H9 (cell line): ENCODE data around the gene PPL. TPM values are rescaled to one million over a fixed set of nuclear protein-coding genes. Genes with fewer than 3 reads are reported as not detected.

Experiments
- DNase-seq: peaks from one replicate; pipeline ENCODE4 v3.0.0-alpha.2; 2017
- H2AFZ ChIP-seq: one replicate; pipeline ENCODE4 v1.6.1; 2013; ENCODE audit warnings: mild to moderate bottlenecking, low read length, control low read depth, moderate library complexity
- H2AK5ac ChIP-seq: 2 replicates; pipeline ENCODE4 v1.6.1; 2013; ENCODE audit warnings: low read length, control low read depth, mixed read lengths; ENCODE audit not compliant: insufficient read length
- H2BK120ac ChIP-seq: one replicate; pipeline ENCODE4 v1.6.1; 2013; ENCODE audit warnings: low read depth, mild to moderate bottlenecking, low read length, control low read depth, inconsistent platforms; ENCODE audit not compliant: poor library complexity, severe bottlenecking
- H2BK12ac ChIP-seq: 2 replicates; pipeline ENCODE4 v1.6.1; 2013; ENCODE audit warnings: low read length, control low read depth, mixed read lengths, low read depth; ENCODE audit not compliant: insufficient read length
- H2BK15ac ChIP-seq: 2 replicates; pipeline ENCODE4 v1.6.1; 2013; ENCODE audit warnings: low read depth, low read length, control low read depth
- H2BK20ac ChIP-seq: one replicate; pipeline ENCODE4 v1.6.1; 2013; ENCODE audit warnings: low read depth, mild to moderate bottlenecking, low read length, control low read depth, inconsistent platforms; ENCODE audit not compliant: poor library complexity, severe bottlenecking
- H2BK5ac ChIP-seq: 2 replicates; pipeline ENCODE4 v1.6.1; 2013; ENCODE audit warnings: low read length, control low read depth, mixed read lengths; ENCODE audit not compliant: insufficient read length
- H3K14ac ChIP-seq: 2 replicates; pipeline ENCODE4 v1.6.1; 2013; ENCODE audit warnings: low read length, control low read depth; ENCODE audit not compliant: insufficient read depth
- H3K18ac ChIP-seq: 2 replicates; pipeline ENCODE4 v1.6.1; 2013; ENCODE audit warnings: low read depth, mild to moderate bottlenecking, mixed read lengths, low read length, control low read depth; ENCODE audit not compliant: insufficient read length
- H3K23ac ChIP-seq: 2 replicates; pipeline ENCODE4 v1.6.1; 2013; ENCODE audit warnings: low read length, control low read depth, mixed read lengths, low read depth; ENCODE audit not compliant: insufficient read length
- H3K23me2 ChIP-seq: 2 replicates; pipeline ENCODE4 v1.6.1; 2013; ENCODE audit warnings: low read depth, mild to moderate bottlenecking, mixed read lengths, low read length, control low read depth; ENCODE audit not compliant: insufficient read length, poor library complexity, severe bottlenecking
- H3K27ac ChIP-seq: 2 replicates; pipeline ENCODE4 v1.5.1; 2013; ENCODE audit warnings: low read length, control low read depth, mixed read lengths, low read depth; ENCODE audit not compliant: insufficient read length
- H3K27me3 ChIP-seq: 2 replicates; pipeline ENCODE4 v1.6.1; 2013; ENCODE audit warnings: low read length, control low read depth, inconsistent platforms; ENCODE audit not compliant: insufficient read depth
- H3K4ac ChIP-seq: 2 replicates; pipeline ENCODE4 v1.6.1; 2013; ENCODE audit warnings: low read depth, mild to moderate bottlenecking, control low read depth, inconsistent platforms, low read length, moderate library complexity
- H3K4me1 ChIP-seq: 2 replicates; pipeline ENCODE4 v1.6.1; 2013; ENCODE audit warnings: low read length, control low read depth, inconsistent platforms; ENCODE audit not compliant: insufficient read depth
- H3K4me2 ChIP-seq: 2 replicates; pipeline ENCODE4 v1.6.1; 2013; ENCODE audit warnings: low read length, control low read depth, mixed read lengths; ENCODE audit not compliant: insufficient read length, insufficient read depth
- H3K56ac ChIP-seq: 2 replicates; pipeline ENCODE4 v1.6.1; 2013; ENCODE audit warnings: low read depth, mild to moderate bottlenecking, mixed read lengths, low read length, control low read depth; ENCODE audit not compliant: insufficient read length
- H3K79me1 ChIP-seq: 2 replicates; pipeline ENCODE4 v1.6.1; 2013; ENCODE audit warnings: low read depth, mild to moderate bottlenecking, moderate library complexity, low read length, control low read depth, inconsistent platforms; ENCODE audit not compliant: insufficient read depth, poor library complexity, severe bottlenecking
- H3K79me2 ChIP-seq: 2 replicates; pipeline ENCODE4 v1.6.1; 2013; ENCODE audit warnings: low read length, control low read depth, inconsistent platforms; ENCODE audit not compliant: insufficient read depth
- H3K9ac ChIP-seq: 2 replicates; pipeline ENCODE4 v1.6.1; 2013; ENCODE audit warnings: low read length, control low read depth, mixed read lengths; ENCODE audit not compliant: insufficient read length; ENCODE audit errors: extremely low read depth
- H3K9me3 ChIP-seq: one replicate; pipeline ENCODE4 v1.6.1; 2013; ENCODE audit warnings: low read depth, low read length, inconsistent platforms; ENCODE audit not compliant: control insufficient read depth
- H3T11ph ChIP-seq: one replicate; pipeline ENCODE4 v1.6.1; 2013; ENCODE audit warnings: mild to moderate bottlenecking, low read length, control low read depth, inconsistent platforms
- H4K20me1 ChIP-seq: one replicate; pipeline ENCODE4 v1.6.1; 2013; ENCODE audit not compliant: control insufficient read depth, insufficient read length, insufficient read depth
- H4K5ac ChIP-seq: 2 replicates; pipeline ENCODE4 v1.6.1; 2013; ENCODE audit warnings: low read depth, mild to moderate bottlenecking, mixed read lengths, low read length, control low read depth; ENCODE audit not compliant: insufficient read length
- H4K8ac ChIP-seq: replicated peaks from 2 replicates; pipeline ENCODE4 v1.6.1; 2013; ENCODE audit warnings: low read length, control low read depth, mixed read lengths, low read depth; ENCODE audit not compliant: insufficient read length
- H4K91ac ChIP-seq: 2 replicates; pipeline ENCODE4 v1.6.1; 2013; ENCODE audit warnings: low read depth, mild to moderate bottlenecking, moderate library complexity, mixed read lengths, low read length, control low read depth; ENCODE audit not compliant: insufficient read length
- H3K27ac Mint-ChIP-seq, 3 experiments: 2 replicates in 2 of 3; 3 replicates in 1 of 3; pipeline ENCODE4 v1.8.0; 2020 to 2021; ENCODE audit warnings: mixed read lengths in 3 of 3, mild to moderate bottlenecking in 1 of 3, moderate library complexity in 1 of 3
- H3K27me3 Mint-ChIP-seq: 2 replicates; pipeline ENCODE4 v1.8.0; 2021; ENCODE audit warnings: low read depth, mild to moderate bottlenecking, moderate library complexity, mixed read lengths
- H3K36me3 Mint-ChIP-seq, 3 experiments: 2 replicates in 2 of 3; 3 replicates in 1 of 3; pipeline ENCODE4 v1.8.0; 2020 to 2021; ENCODE audit warnings: low read depth in 3 of 3, mixed read lengths in 3 of 3; ENCODE audit not compliant: insufficient read depth in 1 of 3
- H3K4me1 Mint-ChIP-seq, 2 experiments: 2 replicates each; pipeline ENCODE4 v1.8.0; 2020; ENCODE audit warnings: mixed read lengths in 2 of 2
- H3K4me3 Mint-ChIP-seq, 2 experiments: 2 replicates in 1 of 2; 3 replicates in 1 of 2; pipeline ENCODE4 v1.8.0; 2020 to 2021; ENCODE audit warnings: mild to moderate bottlenecking in 2 of 2, mixed read lengths in 2 of 2, moderate library complexity in 1 of 2
- H3K9me3 Mint-ChIP-seq, 2 experiments: 2 replicates in 1 of 2; 3 replicates in 1 of 2; pipeline ENCODE4 v1.8.0; 2020; ENCODE audit warnings: mild to moderate bottlenecking in 2 of 2, mixed read lengths in 2 of 2, moderate library complexity in 1 of 2
- CTCF ChIP-seq: fragments of 200-600 bp; sonication (generic); conservative IDR thresholded peaks from 3 replicates; pipeline ENCODE4 v1.8.0; 2021; ENCODE audit warnings: antibody characterized with exemption, mild to moderate bottlenecking
- WGBS: extraction: QIAGEN DNeasy Blood & Tissue Kit; methylation state at CpG from one replicate; pipeline ENCODE4 v1.1.7; 2013; ENCODE audit warnings: missing lambda C conversion rate, low lambda C conversion rate, mixed read lengths; ENCODE audit not compliant: insufficient read length; ENCODE audit errors: extremely low coverage; 5-methylcytosine and 5-hydroxymethylcytosine counted together
- total RNA-seq: library from RNA; stranded (reverse); gene quantifications from 2 replicates; pipeline ENCODE4 v1.2.1, GENCODE V29; 2021

The PPL gene
- total RNA-seq, 1 experiment from 2014 or later, result 29.2 TPM

GRCh38 chr16:4957720-4958509 lies 21.0 kb upstream of the PPL start, which contains the start of gene SEC14L5:
Gene SEC14L5 (plus strand): TSS chr16:4958330. CDS start chr16:4959324, 994 bp downstream.
- no peak within 1 kb of the TSS for H2BK15ac ChIP-seq
- TF ChIP-seq CTCF, result no peak
- no peak within 1 kb of the TSS for H3K9ac ChIP-seq
- H3K36me3 Mint-ChIP-seq, result no peaks in the 10 kb centered on the region
- no peak within 1 kb of the TSS for H4K91ac ChIP-seq
- no peak within 1 kb of the TSS for H3K56ac ChIP-seq
- H3K27ac ChIP-seq, result no peak within 1 kb of the TSS
- H2AK5ac ChIP-seq, result no peak within 1 kb of the TSS
- H3K4me3 Mint-ChIP-seq, result peak within 1 kb of the TSS; percentile 80 to 88
- H3K27me3 Mint-ChIP-seq, result peaks cover 13% of the 10 kb centered on the region
- peaks cover 4% of the 10 kb centered on the region for H3K23me2 ChIP-seq
- no peak within 1 kb of the TSS for H3K4ac ChIP-seq
- H3K27me3 ChIP-seq, result no peaks in the 10 kb centered on the region; the same call in 1 of the 2 replicates
- H3K79me2 ChIP-seq, result no peaks in the 10 kb centered on the region
- no peak within 1 kb of the TSS for H3K23ac ChIP-seq
- H2BK5ac ChIP-seq, result no peak within 1 kb of the TSS
- H2BK120ac ChIP-seq, result no peak within 1 kb of the TSS
- no peaks in the 10 kb centered on the region for H3K79me1 ChIP-seq
- H3K14ac ChIP-seq, result no peak within 1 kb of the TSS
- peak within 1 kb of the TSS; percentile 40 for H3K4me2 ChIP-seq
- H3K9me3 ChIP-seq, result no peaks in the 10 kb centered on the region
- no peaks in the 10 kb centered on the region for H4K20me1 ChIP-seq
- H2BK12ac ChIP-seq, result no peak within 1 kb of the TSS
- DNase-seq, result peak; percentile 99
- H3K18ac ChIP-seq, result no peak within 1 kb of the TSS
- H2AFZ ChIP-seq, result no peak within 1 kb of the TSS
- H2BK20ac ChIP-seq, result no peak within 1 kb of the TSS
- no peak within 1 kb of the TSS for H4K8ac ChIP-seq
- H3K27ac Mint-ChIP-seq, result peak within 1 kb of the TSS; percentile 34 to 90 (median 52)
- H4K5ac ChIP-seq, result no peak within 1 kb of the TSS
- H3K4me1 Mint-ChIP-seq, result peaks cover 15 to 32% of the 10 kb centered on the region in 2 experiments
- H3T11ph ChIP-seq, result no peak within 1 kb of the TSS
- H3K9me3 Mint-ChIP-seq, result no peaks in the 10 kb centered on the region; a peak in 1 of 5 replicates
- no CpG with 5 or more reads among the region's 56 CpGs for WGBS
- H3K4me1 ChIP-seq, result peaks cover 2% of the 10 kb centered on the region; the same call in 1 of the 2 replicates
